NB4 (cell line): ENCODE measurements around the gene PATE2.

ENCODE experiments used
- DNase-seq: peaks from one replicate; pipeline ENCODE4 v3.0.0; 2010; ENCODE audit warnings: low read depth
- H3K4me3 ChIP-seq: one replicate; pipeline ENCODE4 v1.5.1; 2011; ENCODE audit warnings: mild to moderate bottlenecking, low read depth, low read length, moderate library complexity
- MYC ChIP-seq: IDR thresholded peaks from 2 replicates; pipeline ENCODE4 v1.6.1; 2011; ENCODE audit warnings: low read depth, low read length
- POLR2A ChIP-seq: IDR thresholded peaks from 2 replicates; pipeline ENCODE4 v1.6.1; 2011; ENCODE audit warnings: mild to moderate bottlenecking; ENCODE audit not compliant: insufficient read length; ENCODE audit errors: extremely low read depth
- TF ChIP-seq, protein P1 (sequence below): IDR thresholded peaks from 2 replicates; pipeline ENCODE4 v1.6.1; 2011; ENCODE audit warnings: low read depth, low read length
- TF ChIP-seq, protein P2 (sequence below): IDR thresholded peaks from one replicate; pipeline ENCODE4 v1.5.1; 2012; ENCODE audit warnings: low read depth, low read length

PATE2 gene

DNA sequence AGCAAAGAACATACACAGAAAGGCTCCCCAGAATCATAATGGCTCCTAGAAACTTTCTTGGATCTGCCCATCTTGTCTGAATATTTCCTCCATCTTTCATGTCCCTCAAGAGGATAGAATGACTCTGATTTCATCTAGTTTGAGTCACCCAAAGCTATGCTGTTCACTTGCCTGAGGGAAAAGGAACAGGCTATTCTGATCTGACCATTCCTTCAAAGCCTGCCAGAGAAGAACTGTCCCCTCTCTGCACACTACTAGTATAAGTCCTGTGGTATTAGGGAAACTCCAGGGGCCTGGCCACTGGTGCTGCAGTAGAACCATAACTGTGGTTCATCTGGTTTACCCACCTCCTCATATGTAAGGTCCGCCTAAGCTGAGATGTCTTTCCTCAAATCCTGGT lies 34.9 kb downstream of the PATE2 start:
- DNase-seq: no peak
- no peak overlapping the region for H3K4me3 ChIP-seq
- TF ChIP-seq, protein P1, sequence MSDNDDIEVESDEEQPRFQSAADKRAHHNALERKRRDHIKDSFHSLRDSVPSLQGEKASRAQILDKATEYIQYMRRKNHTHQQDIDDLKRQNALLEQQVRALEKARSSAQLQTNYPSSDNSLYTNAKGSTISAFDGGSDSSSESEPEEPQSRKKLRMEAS: no peak
- no peak for TF ChIP-seq MYC
- no peak for TF ChIP-seq POLR2A

DNA sequence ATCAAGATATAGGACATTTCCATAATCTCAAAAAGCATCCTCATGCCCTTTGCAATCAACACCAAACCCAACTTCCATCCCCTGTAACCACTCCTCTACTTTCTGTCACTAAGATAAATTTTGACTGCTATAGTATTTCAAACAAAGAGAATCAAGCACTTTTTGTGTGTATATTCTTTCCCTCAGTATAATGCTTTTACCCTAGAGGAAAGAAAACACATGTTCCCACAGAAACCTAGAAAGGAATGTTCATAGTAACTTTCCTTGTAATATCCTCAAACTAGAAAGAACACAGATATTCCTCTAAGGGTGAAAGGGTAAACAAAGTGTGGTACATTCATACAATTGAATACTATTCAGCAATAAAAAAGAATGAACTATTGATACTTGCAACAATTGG lies 38.0 kb downstream of the PATE2 start:
- no peak for TF ChIP-seq MYC
- TF ChIP-seq, protein P2, sequence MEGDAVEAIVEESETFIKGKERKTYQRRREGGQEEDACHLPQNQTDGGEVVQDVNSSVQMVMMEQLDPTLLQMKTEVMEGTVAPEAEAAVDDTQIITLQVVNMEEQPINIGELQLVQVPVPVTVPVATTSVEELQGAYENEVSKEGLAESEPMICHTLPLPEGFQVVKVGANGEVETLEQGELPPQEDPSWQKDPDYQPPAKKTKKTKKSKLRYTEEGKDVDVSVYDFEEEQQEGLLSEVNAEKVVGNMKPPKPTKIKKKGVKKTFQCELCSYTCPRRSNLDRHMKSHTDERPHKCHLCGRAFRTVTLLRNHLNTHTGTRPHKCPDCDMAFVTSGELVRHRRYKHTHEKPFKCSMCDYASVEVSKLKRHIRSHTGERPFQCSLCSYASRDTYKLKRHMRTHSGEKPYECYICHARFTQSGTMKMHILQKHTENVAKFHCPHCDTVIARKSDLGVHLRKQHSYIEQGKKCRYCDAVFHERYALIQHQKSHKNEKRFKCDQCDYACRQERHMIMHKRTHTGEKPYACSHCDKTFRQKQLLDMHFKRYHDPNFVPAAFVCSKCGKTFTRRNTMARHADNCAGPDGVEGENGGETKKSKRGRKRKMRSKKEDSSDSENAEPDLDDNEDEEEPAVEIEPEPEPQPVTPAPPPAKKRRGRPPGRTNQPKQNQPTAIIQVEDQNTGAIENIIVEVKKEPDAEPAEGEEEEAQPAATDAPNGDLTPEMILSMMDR: no peak
- H3K4me3 ChIP-seq: no peak overlapping the region
- no peak for DNase-seq

DNA sequence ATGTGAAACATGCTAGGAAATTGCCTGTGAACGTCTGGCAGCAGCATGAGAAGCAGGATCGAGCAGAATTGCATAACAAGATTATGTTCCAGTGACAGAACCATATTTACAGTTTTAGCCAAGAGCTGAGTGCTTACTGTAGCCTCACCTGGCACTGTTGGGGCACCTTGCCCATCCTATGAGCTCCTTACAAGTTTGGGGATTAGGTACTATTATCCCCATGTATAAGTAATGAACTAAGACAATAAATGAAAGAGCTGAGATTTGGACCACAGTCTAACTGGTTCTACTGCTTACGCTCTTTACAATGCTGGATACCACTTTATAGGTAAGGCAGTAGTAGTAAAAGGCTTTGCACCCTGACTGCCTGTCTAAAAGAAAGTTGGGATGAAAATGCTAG lies 49.7 kb downstream of the PATE2 start:
- TF ChIP-seq, protein P1: no peak
- TF ChIP-seq POLR2A (no peak), MYC (no peak)
- TF ChIP-seq, protein P2: no peak
- no peak for DNase-seq

More for the DNA sequence above, 49.7 kb downstream of the PATE2 start:
- H3K4me3 ChIP-seq: no peak overlapping the region
